ENCODE results near the gene CACNG4.

CACNG4 gene

GRCh38 chr17:66944351-66945146 lies 20.0 kb upstream of the CACNG4 start:
- DNase-seq (ENCODE audit: low read depth): no peak

- DNase-seq (ENCODE audit: low read depth): no peak
Measured at GRCh38 chr17:66945147-66945835, 19.2 kb upstream of the CACNG4 start.

DNA sequence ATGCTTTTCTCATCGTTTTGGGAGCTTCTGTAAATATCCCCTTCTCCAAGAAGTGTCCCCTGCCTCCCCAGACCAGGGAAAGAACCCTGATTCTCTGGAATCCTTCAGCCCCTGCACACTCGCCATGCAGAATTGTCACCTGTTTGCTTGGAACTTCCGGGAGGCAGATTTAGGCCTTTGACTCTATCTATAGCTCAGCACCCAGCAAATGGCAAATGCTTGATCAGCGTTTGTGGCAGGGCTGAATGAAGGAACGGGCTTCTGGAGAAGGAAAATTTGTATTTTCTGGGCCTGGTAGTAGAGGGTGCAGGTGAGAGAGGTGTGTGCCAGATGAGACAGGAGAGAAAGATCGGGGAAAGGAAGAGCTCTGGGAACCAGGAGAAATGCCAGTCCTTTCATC lies 18.3 kb upstream of the CACNG4 start:
- no peak for DNase-seq (ENCODE audit: low read depth)

DNA sequence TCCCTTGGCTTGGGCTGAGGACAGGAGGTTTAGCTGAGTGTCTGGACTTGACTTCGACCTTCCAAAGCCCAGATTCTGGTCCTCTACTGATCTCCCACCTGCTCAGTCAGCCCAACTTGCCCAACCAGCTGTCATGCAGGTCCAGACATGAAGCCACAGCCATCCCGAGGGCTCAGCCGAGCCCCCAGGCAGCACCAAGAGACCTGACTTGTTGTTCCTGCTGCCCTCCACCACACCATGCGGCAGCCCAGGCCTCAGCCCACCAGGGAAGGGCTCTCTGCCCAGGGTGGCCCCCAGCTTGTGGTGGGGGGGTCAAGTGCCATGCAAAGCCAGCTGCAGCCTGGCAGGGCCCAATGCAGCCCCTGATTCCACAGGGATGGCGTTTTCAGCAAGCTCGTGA lies 17.2 kb upstream of the CACNG4 start:
- DNase-seq (ENCODE audit: low read depth): no peak

DNA sequence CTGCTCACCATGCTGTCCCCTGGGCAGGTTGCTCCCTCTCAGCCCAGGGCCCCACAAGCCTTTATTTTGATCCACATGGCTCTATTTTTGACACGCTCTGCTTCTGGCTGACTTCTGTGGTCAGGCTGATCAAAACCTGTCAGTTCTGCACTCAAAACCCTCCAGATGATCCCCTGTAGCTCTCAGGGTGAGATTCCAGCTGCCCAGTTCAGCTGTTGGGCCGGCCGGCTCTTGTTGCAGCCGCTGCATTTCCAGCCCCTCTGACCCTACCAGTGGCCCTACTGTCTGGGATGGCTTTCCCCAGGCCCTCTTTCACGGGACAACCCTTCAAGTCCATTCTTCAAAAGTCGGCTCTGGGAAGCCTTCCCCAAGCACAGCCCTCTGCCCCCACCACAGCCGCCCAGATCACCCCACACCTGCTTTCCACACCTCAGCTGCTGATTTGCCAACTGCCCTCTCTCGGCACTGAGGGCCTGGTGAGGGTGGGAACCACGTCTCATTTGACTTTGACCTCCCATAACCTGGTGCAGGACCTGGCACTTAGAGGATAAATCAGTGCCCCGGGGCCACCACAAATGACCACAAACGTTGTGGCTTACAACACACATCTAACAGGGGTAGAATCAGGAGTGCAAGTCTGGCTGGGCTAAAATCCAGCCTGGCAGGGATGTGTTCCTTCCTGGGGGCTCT lies 16.3 kb upstream of the CACNG4 start:
- DNase-seq (ENCODE audit: low read depth): no peak

GRCh38 chr17:66949501-66949900 lies 15.0 kb upstream of the CACNG4 start:
- no peak for DNase-seq (ENCODE audit: low read depth)

- DNase-seq (ENCODE audit: low read depth): no peak
Measured at GRCh38 chr17:66950325-66950724, 14.2 kb upstream of the CACNG4 start.

DNA sequence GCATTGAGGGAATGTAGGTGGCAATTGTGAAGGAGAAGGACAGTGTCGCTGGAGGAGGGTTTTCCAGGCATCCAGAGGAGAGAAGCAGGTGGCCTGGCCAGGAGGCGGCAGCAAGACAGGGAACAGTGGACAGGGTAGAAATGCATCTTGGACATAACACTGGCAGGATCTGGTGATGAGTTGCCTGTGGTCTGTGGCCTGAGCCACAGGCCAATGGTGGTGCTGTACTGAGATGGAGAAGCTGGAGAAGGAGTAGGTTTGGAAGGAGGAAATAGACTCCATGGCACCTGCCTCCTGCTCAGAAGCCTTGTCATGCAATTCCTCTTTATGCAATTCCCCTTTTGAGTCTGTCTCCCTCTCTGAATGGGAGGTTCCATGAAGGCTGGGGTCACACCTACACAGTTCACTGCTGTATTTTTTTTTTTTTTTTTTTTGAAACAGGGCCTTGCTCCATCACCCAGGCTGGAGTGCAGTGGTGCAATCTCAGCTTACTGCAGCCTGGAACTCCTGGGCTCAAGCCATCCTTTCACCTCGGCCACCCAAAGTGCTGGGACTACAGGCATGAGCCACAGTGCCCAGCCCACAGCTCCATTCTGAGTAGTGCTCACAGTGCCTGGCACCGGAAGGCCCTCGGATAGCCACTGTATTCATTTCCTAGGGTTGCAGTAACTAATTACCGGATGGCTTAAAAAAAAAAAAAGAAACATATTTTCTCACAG lies 13.5 kb upstream of the CACNG4 start:
- DNase-seq (ENCODE audit: low read depth): no peak

DNA sequence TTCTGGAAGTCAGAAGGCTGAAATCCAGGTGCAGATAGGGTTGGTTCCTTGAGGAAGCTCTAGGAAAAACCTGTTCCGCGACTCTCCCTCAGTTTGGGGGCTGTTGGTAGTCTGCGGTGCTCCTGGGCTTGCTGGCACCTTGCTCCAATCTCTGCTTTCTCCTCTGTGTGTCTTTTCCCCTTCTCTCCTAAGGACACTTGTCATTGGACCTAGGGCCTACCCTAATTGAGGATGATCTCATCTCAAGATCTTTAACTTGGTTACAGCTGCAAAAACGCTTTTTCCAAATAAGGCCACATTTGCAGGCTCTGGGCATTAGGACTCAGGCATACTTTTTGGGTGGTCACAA lies 12.9 kb upstream of the CACNG4 start:
- DNase-seq (ENCODE audit: low read depth): no peak

GRCh38 chr17:66952031-66952524 lies 12.4 kb upstream of the CACNG4 start:
- DNase-seq (ENCODE audit: low read depth): no peak

DNA sequence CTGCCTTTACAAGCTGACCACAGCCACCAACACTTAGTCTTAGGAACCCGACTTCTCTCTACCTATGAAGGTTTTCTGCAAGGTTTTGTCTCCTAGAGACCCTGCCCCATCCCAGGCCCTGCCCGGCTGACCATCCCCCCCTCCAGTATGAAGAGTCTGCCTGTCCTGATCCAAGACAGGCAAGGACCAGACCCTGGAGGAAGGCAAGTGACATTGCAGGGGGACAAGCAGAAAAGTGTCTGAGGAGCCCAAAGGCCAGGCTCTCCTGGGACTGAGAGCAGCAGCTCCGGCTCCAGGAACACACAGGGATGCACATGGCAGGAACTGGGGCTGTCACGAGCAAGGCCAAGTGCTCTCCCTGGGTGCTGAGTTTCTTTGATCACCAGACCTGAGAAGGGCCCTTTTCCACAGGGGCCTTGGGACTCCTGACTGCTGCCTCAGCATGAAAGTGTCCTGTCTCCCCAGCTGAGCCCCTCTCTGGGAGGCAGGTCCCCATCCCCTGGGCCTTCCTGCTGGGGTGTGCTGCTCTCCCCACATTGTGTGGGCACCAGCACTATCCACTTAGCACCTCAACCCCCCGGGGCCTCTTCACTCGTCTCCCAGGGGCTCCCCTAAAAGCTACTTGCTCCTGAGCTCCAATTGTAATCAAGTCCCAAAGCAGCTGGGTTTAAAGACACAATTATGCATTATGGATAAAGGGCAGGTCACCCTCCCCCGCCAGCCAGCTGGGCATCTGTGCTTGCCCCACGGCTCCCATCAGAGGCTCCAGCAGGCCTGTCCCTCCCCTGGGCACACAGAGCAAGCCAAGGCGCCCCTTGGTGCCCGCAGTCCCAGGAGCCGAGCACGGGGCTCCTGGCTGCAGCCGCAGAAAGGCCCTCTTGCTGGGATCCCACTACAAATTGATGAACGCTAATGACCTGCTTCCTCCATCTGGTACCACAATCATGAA lies 11.6 kb upstream of the CACNG4 start:
- DNase-seq (ENCODE audit: low read depth): no peak

DNA sequence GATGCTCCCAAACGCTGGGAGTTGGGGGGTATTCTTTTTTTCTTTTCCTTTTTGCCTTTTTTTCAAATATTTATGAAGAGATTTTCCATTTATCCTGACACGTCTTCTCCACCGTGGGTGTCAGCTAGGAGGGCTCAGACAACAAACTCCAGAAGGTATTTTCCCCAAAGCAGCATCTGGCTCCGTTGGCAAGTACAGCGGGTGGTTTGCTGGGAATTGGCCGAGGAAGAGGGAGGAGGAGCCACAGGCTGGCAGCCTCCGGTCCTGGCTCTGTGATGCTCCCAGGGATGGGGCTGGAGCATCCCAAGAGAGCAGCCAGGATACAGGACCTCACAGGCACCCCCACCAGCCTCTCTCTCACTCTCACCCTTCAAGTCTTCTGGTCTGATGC lies 10.9 kb upstream of the CACNG4 start:
- no peak for DNase-seq (ENCODE audit: low read depth)

GRCh38 chr17:66954632-66955031 lies 9.9 kb upstream of the CACNG4 start:
- no peak for DNase-seq (ENCODE audit: low read depth)

- no peak for DNase-seq (ENCODE audit: low read depth)
Measured at GRCh38 chr17:66955821-66956220, 8.7 kb upstream of the CACNG4 start.

DNA sequence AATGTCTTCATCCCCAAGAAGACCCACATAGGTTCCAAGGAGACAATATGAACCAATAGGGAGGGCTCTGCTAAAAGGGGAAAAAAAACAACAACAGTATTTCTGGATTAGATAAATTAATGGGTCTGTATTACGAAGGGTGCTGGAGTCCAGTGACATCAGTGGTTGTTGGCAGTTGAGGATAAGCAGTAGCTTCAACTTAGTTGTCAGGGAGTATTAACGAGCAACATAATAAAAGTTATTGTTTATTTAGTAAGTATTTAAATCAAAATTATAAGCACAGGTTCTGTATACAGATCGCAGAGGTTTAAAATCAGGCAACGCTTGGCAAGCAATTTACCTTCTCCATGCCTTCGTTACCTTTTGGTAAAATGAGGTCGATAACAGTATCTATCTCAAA lies 7.6 kb upstream of the CACNG4 start:
- no peak for DNase-seq (ENCODE audit: low read depth)

- DNase-seq (ENCODE audit: low read depth): no peak
Measured at GRCh38 chr17:66957343-66957742, 7.2 kb upstream of the CACNG4 start.

- no peak for DNase-seq (ENCODE audit: low read depth)
Measured at GRCh38 chr17:66957951-66958579, 6.4 kb upstream of the CACNG4 start.

DNA sequence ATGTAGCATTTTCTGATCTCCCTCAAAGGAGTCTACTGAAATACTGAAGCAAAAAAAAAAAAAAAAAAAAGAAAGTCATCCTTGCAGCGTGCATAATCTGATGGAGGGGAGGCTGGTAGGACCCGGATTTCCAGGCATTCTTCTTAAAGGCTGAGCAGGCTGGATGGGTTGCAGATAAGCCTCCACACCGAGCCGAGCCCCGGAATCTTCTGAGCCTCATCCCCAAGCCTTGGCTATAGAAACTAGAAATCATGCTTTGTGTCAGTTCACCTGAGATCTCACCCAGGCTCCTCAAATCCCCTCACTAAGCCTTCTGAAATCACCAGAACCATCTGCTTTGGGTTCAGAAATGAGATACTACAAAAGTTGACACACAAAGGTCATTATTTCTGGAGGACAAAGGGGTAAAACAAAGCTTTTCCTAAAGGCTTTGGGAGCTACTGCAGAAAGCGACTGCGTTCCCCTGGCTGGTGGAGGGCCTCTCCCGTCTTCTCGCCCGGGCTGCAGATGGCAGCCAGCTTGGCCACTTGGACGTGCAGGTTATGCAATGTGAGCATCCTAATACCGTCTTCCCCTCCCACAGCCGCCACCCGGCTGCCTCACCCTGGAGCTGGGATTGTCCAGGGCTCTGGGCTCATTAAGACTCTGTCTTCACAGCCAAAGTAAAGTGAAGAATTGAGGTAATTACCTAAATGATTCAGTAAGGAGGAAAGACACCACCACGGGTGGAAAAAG lies 4.7 kb upstream of the CACNG4 start:
- no peak for DNase-seq (ENCODE audit: low read depth)

GRCh38 chr17:66960613-66961012 lies 3.9 kb upstream of the CACNG4 start:
- DNase-seq (ENCODE audit: low read depth): no peak

DNA sequence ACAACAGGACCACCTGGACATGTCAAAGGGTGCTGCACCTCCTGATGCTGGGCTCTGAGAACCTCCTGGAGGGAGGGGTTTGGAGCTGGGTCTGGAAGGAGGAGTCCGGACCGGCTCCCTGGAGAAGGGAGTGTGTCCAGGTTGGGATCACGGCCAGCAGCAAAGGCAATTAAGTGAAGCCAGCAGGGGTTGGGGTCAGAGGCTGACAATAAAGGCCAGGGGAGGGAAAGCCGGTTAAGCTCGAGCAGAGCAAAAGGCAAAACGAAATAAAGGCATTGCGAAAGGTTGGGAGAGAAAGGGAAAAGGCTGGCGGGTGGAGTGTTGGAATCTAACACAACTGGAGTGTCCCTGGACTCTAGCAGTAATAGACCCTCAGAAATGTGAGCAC lies 992 bp upstream of the CACNG4 start:
- no peak for DNase-seq (ENCODE audit: low read depth)

All from activated T-cell treated with anti-CD3 and anti-CD28 coated beads for 48 hours (primary cell).